HS-5 (cell line): ENCODE results near the gene INCA1.

Experiments
- DNase-seq: peaks from one replicate; pipeline ENCODE4 v3.0.0-alpha.2; 2012; ENCODE audit warnings: low read depth

The INCA1 gene

GRCh38 chr17:4971826-4972225 lies 25.5 kb downstream of the INCA1 start:
- DNase-seq = no peak

- DNase-seq = no peak
Measured at GRCh38 chr17:4970273-4970672, 27.0 kb downstream of the INCA1 start.

- no peak for DNase-seq
Measured at GRCh38 chr17:4969551-4970173, 27.7 kb downstream of the INCA1 start.

- DNase-seq = no peak
Measured at GRCh38 chr17:4969047-4969550, 28.2 kb downstream of the INCA1 start.

GRCh38 chr17:4968486-4969046 lies 28.8 kb downstream of the INCA1 start:
- no peak for DNase-seq

- peak; percentile 97 for DNase-seq
Measured at GRCh38 chr17:4967539-4968485, 29.5 kb downstream of the INCA1 start, which contains the start of gene SPAG7. TSS of gene SPAG7 (minus strand) at chr17:4967817. CDS start at chr17:4967804, 13 bp downstream.

- DNase-seq = peak; percentile 98
Measured at GRCh38 chr17:4966844-4967538, 30.3 kb downstream of the INCA1 start.

- DNase-seq = no peak
Measured at GRCh38 chr17:4965311-4965986, 31.9 kb downstream of the INCA1 start.

GRCh38 chr17:4960279-4960922 lies 36.9 kb downstream of the INCA1 start:
- no peak for DNase-seq

GRCh38 chr17:4959261-4959965 lies 37.9 kb downstream of the INCA1 start:
- DNase-seq = no peak

- DNase-seq = no peak
Measured at GRCh38 chr17:4958102-4958501, 39.2 kb downstream of the INCA1 start.

- no peak for DNase-seq
Measured at GRCh38 chr17:4956493-4957061, 40.7 kb downstream of the INCA1 start.

GRCh38 chr17:4955091-4955490 lies 42.2 kb downstream of the INCA1 start:
- no peak for DNase-seq

- DNase-seq = no peak
Measured at GRCh38 chr17:4953451-4953961, 43.8 kb downstream of the INCA1 start.

- no peak for DNase-seq
Measured at GRCh38 chr17:4951486-4951885, 45.8 kb downstream of the INCA1 start.

GRCh38 chr17:4950746-4951204 lies 46.5 kb downstream of the INCA1 start, which contains the start of gene ENO3:
TSS of gene ENO3 (plus strand) at chr17:4951119. CDS start at chr17:4951830, 711 bp downstream.
- DNase-seq = no peak

GRCh38 chr17:4950075-4950745 lies 47.1 kb downstream of the INCA1 start:
- no peak for DNase-seq

- no peak for DNase-seq
Measured at GRCh38 chr17:4949321-4950074, 47.8 kb downstream of the INCA1 start.
